Loucy (cell line): ENCODE results near the gene RBFOX2.

Experiments
- H2AFZ ChIP-seq: fragments of 200-600 bp; sonication (generic); 2 replicates; pipeline ENCODE4 v1.6.0; 2016; ENCODE audit warnings: antibody characterized with exemption, mild to moderate bottlenecking, low read length, moderate library complexity
- H3F3A ChIP-seq: fragments of 200-600 bp; 2 replicates; pipeline ENCODE4 v1.6.0; 2016; ENCODE audit warnings: antibody characterized with exemption, low read depth, mild to moderate bottlenecking
- H3K27me3 ChIP-seq: fragments of 200-600 bp; sonication (generic); 2 replicates; pipeline ENCODE4 v1.6.1; 2014; ENCODE audit warnings: low read length, mild to moderate bottlenecking; ENCODE audit not compliant: insufficient read depth, poor library complexity, severe bottlenecking
- H3K36me3 ChIP-seq: fragments of 200-600 bp; sonication (generic); 2 replicates; pipeline ENCODE4 v1.6.1; 2016; ENCODE audit warnings: low read length; ENCODE audit not compliant: insufficient read depth
- H3K4me1 ChIP-seq: fragments of 200-600 bp; sonication (generic); 2 replicates; pipeline ENCODE4 v1.5.1; 2014; ENCODE audit warnings: low read length, mild to moderate bottlenecking; ENCODE audit not compliant: insufficient read depth, poor library complexity, severe bottlenecking
- H3K4me2 ChIP-seq: fragments of 200-600 bp; sonication (generic); 2 replicates; pipeline ENCODE4 v1.6.0; 2014; ENCODE audit warnings: antibody characterized with exemption, low read length, low read depth, mild to moderate bottlenecking; ENCODE audit not compliant: poor library complexity, severe bottlenecking
- H3K4me3 ChIP-seq: fragments of 200-600 bp; sonication (generic); 2 replicates; pipeline ENCODE4 v1.5.1; 2014; ENCODE audit warnings: low read length, mild to moderate bottlenecking, mixed read lengths; ENCODE audit not compliant: poor library complexity, severe bottlenecking
- H3K79me2 ChIP-seq: fragments of 200-600 bp; sonication (generic); 2 replicates; pipeline ENCODE4 v1.6.1; 2014; ENCODE audit warnings: low read length; ENCODE audit not compliant: insufficient read depth
- H3K9ac ChIP-seq: fragments of 200-600 bp; sonication (generic); 2 replicates; pipeline ENCODE4 v1.6.0; 2014; ENCODE audit warnings: mild to moderate bottlenecking, low read depth, low read length, moderate library complexity; ENCODE audit not compliant: poor library complexity, severe bottlenecking
- H3K9me2 ChIP-seq: fragments of 200-600 bp; sonication (generic); replicated peaks from 2 replicates; pipeline ENCODE4 v1.6.1; 2016; ENCODE audit warnings: low read depth, low read length, mixed read lengths
- H3K9me3 ChIP-seq: fragments of 200-600 bp; sonication (generic); 2 replicates; pipeline ENCODE4 v1.6.1; 2014; ENCODE audit warnings: mild to moderate bottlenecking, antibody characterized with exemption, low read length, low read depth; ENCODE audit not compliant: insufficient read depth
- H4K20me1 ChIP-seq: fragments of 200-600 bp; sonication (generic); 2 replicates; pipeline ENCODE4 v1.6.0; 2014; ENCODE audit warnings: antibody characterized with exemption, low read length, mild to moderate bottlenecking; ENCODE audit not compliant: insufficient read depth, poor library complexity, severe bottlenecking
- CTCF ChIP-seq: fragments of 200-600 bp; sonication (generic); conservative IDR thresholded peaks from 2 replicates; pipeline ENCODE4 v1.5.1; 2014; ENCODE audit warnings: mild to moderate bottlenecking, antibody characterized with exemption, low read length
- EZH2phosphoT487 ChIP-seq: fragments of 200-600 bp; IDR thresholded peaks from 2 replicates; pipeline ENCODE4 v1.6.1; 2018; ENCODE audit warnings: antibody characterized with exemption, mild to moderate bottlenecking, moderate library complexity, borderline replicate concordance

The RBFOX2 gene

DNA sequence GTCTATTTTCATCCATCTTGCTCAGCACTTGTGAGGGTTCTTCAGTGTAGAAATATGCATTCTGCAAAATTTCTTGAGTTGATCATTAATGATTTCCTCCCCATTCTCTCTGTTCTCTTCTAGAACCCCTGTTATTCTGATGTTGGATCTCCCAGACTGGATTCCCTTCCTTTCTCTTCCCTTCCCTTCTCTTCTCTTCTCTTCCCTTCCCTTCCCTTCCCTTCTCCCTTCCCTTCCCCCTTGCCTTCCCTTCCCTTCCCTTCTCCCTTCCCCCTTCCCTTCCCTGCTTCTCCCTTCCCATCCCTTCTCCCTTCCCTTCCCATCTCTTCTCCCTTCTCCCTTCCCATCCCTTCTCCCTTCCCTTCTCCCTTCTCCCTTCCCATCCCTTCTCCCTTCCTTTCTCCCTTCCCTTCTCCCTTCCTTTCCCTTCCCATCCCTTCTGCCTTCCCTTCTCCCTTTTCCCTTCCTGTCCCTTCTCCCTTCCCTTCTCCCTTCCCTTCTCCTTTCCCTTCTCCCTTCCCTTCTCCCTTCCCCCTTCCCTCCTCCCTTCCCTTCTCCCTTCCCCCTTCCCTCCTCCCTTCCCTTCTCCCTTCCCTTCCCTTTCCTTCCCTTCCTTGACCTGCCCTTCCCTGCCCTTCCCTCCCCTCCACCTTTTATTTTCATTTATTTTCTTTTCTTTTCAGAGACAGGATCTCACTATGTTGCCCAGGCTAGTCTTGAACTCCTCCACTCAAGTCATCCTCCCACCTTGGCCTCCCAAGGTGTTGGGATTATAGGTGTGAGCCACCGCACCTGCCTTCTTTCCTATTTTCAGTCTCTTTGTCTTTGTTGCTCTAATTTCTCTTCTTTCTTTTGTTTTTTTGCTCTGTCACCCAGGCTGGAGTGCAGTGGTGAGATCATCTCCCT lies 24.9 kb upstream of the RBFOX2 start:
- H3K9ac ChIP-seq = no peak overlapping the region
- no peak for TF ChIP-seq CTCF
- TF ChIP-seq EZH2phosphoT487 = no peak
- no peak overlapping the region for H3K4me2 ChIP-seq
- H4K20me1 ChIP-seq = no peaks in the 10 kb centered on the region
- no peaks in the 10 kb centered on the region for H3K9me3 ChIP-seq
- no peaks in the 10 kb centered on the region for H3K9me2 ChIP-seq
- H3K79me2 ChIP-seq = no peaks in the 10 kb centered on the region
- no peaks in the 10 kb centered on the region for H3K36me3 ChIP-seq
- no peaks in the 10 kb centered on the region for H3F3A ChIP-seq
- peak overlapping the region; percentile 91 for H2AFZ ChIP-seq
- peaks cover 10% of the 10 kb centered on the region for H3K4me1 ChIP-seq
- H3K27me3 ChIP-seq = no peaks in the 10 kb centered on the region
- H3K4me3 ChIP-seq = no peak overlapping the region

DNA sequence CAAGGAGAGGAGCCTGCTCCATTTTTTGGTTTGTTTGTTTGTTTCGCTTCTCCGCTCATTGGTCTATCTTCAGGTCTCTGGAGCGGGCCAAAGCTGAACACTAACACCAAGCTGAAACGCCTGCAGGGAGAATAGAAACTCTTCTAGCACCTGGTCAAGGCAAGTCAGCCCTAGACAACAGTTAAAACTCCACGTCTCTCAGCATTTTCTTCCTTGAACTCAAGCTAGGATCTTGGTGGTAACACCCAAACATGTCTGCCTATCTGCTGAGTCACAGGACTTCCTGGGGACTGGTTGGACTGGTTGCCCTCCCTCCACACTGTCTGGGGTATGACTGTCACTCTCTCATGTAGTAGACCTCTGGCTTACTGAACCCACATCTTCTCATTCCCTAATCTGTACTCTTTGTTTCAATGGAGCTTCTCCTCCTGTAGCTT lies 23.9 kb upstream of the RBFOX2 start:
- TF ChIP-seq EZH2phosphoT487 = no peak
- TF ChIP-seq CTCF = no peak
- H3K36me3 ChIP-seq = no peaks in the 10 kb centered on the region
- no peaks in the 10 kb centered on the region for H3K9me2 ChIP-seq
- no peaks in the 10 kb centered on the region for H3K79me2 ChIP-seq
- no peaks in the 10 kb centered on the region for H3K9me3 ChIP-seq
- no peak overlapping the region for H3K4me2 ChIP-seq
- peak overlapping the region; percentile 91 for H2AFZ ChIP-seq
- H3K4me3 ChIP-seq = no peak overlapping the region
- H3K9ac ChIP-seq = no peak overlapping the region
- peaks cover 10% of the 10 kb centered on the region for H3K4me1 ChIP-seq
- no peaks in the 10 kb centered on the region for H4K20me1 ChIP-seq
- H3K27me3 ChIP-seq = no peaks in the 10 kb centered on the region
- no peaks in the 10 kb centered on the region for H3F3A ChIP-seq

- TF ChIP-seq EZH2phosphoT487 = no peak
- TF ChIP-seq CTCF = no peak
- Histone ChIP-seq H3K9ac (no peak overlapping the region), H3K9me3 (no peaks in the 10 kb centered on the region), H3K36me3 (no peaks in the 10 kb centered on the region), H3K4me3 (no peak overlapping the region), H2AFZ (no peak overlapping the region), H3K4me1 (peaks cover 10% of the 10 kb centered on the region), H3K4me2 (no peak overlapping the region), H3K27me3 (no peaks in the 10 kb centered on the region), H3K9me2 (no peaks in the 10 kb centered on the region), H3F3A (no peaks in the 10 kb centered on the region), H3K79me2 (no peaks in the 10 kb centered on the region), H4K20me1 (no peaks in the 10 kb centered on the region)
These were observed 21.0 kb upstream of the RBFOX2 start for GRCh38 chr22:36049678-36049997.
